Activated CD4-positive, CD25-positive, alpha-beta regulatory T cell treated with anti-CD3 and anti-CD28 coated beads, Interleukin-2, amount 50 U/mL, for 16 hours (primary cell): ENCODE results near the gene ANKUB1.

Experiments used
- DNase-seq: peaks from one replicate; pipeline ENCODE4 v3.0.0-alpha.2; 2020; ENCODE audit warnings: low read depth, low spot score

The ANKUB1 gene

GRCh38 chr3:149808209-149808829, 16.0 kb upstream of the ANKUB1 start:
- peak; percentile 21 for DNase-seq

- DNase-seq: no peak
Observed at GRCh38 chr3:149806171-149806778, 13.9 kb upstream of the ANKUB1 start.

- no peak for DNase-seq
Observed at GRCh38 chr3:149801639-149802038, 9.3 kb upstream of the ANKUB1 start.

- DNase-seq: no peak
Observed at GRCh38 chr3:149801195-149801594, 8.8 kb upstream of the ANKUB1 start.

GRCh38 chr3:149800693-149801092, 8.3 kb upstream of the ANKUB1 start:
- DNase-seq: no peak

- DNase-seq: no peak
Observed at GRCh38 chr3:149796026-149796425, 3.7 kb upstream of the ANKUB1 start.

- no peak for DNase-seq
Observed at GRCh38 chr3:149790698-149791097, 1.7 kb downstream of the ANKUB1 start.

GRCh38 chr3:149790268-149790667, 2.1 kb downstream of the ANKUB1 start:
- DNase-seq: no peak

GRCh38 chr3:149784064-149784704, 8.2 kb downstream of the ANKUB1 start:
- DNase-seq: no peak

GRCh38 chr3:149783576-149783975, 8.8 kb downstream of the ANKUB1 start:
- DNase-seq: no peak

- no peak for DNase-seq
Observed at GRCh38 chr3:149781741-149782140, 10.6 kb downstream of the ANKUB1 start.

GRCh38 chr3:149781211-149781610, 11.1 kb downstream of the ANKUB1 start:
- no peak for DNase-seq

GRCh38 chr3:149777414-149778214, 14.7 kb downstream of the ANKUB1 start:
- DNase-seq: no peak

GRCh38 chr3:149776170-149776569, 16.2 kb downstream of the ANKUB1 start:
- no peak for DNase-seq

GRCh38 chr3:149772861-149773260, 19.5 kb downstream of the ANKUB1 start:
- no peak for DNase-seq

GRCh38 chr3:149771652-149772271, 20.6 kb downstream of the ANKUB1 start:
- peak; percentile 21 for DNase-seq

GRCh38 chr3:149770246-149770645, 22.1 kb downstream of the ANKUB1 start:
- DNase-seq: no peak

- DNase-seq: no peak
Observed at GRCh38 chr3:149768704-149769103, 23.6 kb downstream of the ANKUB1 start.

GRCh38 chr3:149767720-149768119, 24.6 kb downstream of the ANKUB1 start:
- DNase-seq: no peak

- no peak for DNase-seq
Observed at GRCh38 chr3:149765762-149766334, 26.5 kb downstream of the ANKUB1 start.

GRCh38 chr3:149764302-149764701, 28.1 kb downstream of the ANKUB1 start:
- DNase-seq: no peak
